Natural killer cell (primary cell): Measurements from ENCODE around the gene SLC38A1. TPM values are rescaled to one million over a fixed set of nuclear protein-coding genes. Genes with fewer than 3 reads are reported as not detected.

ENCODE experiments used
- ATAC-seq, 3 donors: fragments of 150-1000 bp in 2 of 3; fragments of 200-7000 bp in 1 of 3; cut with Tn5 transposase; 1 replicate in 1 of 3; 2 replicates in 2 of 3; pipeline ENCODE4 v1.10.0; 2021; ENCODE audit warnings: mild to moderate bottlenecking in 2 of 3, moderate library complexity in 2 of 3
- DNase-seq, 2 donors: peaks; one replicate each; pipeline versions ENCODE4 v3.0.0 to v3.0.0-alpha.2; 2013 to 2021; ENCODE audit warnings: mixed read lengths in 1 of 2
- H3K27ac ChIP-seq: one replicate; pipeline ENCODE4 v1.5.1; 2013; ENCODE audit warnings: mild to moderate bottlenecking, low read length
- H3K27me3 ChIP-seq: one replicate; pipeline ENCODE4 v1.6.1; 2013; ENCODE audit warnings: low read length; ENCODE audit not compliant: control insufficient read depth, insufficient read depth
- H3K36me3 ChIP-seq: one replicate; pipeline ENCODE4 v1.6.1; 2013; ENCODE audit warnings: low read length; ENCODE audit not compliant: control insufficient read depth, insufficient read depth
- H3K4me1 ChIP-seq: one replicate; pipeline ENCODE4 v1.6.1; 2013; ENCODE audit warnings: low read length; ENCODE audit not compliant: control insufficient read depth, insufficient read depth
- H3K4me3 ChIP-seq: one replicate; pipeline ENCODE4 v1.5.1; 2013; ENCODE audit warnings: low read length
- H3K9me3 ChIP-seq: one replicate; pipeline ENCODE4 v1.6.1; 2013; ENCODE audit warnings: low read length; ENCODE audit not compliant: control insufficient read depth, insufficient read depth
- H3K27ac Mint-ChIP-seq, 2 donors: one replicate each; pipeline ENCODE4 v1.8.0; 2022; ENCODE audit warnings: mild to moderate bottlenecking in 2 of 2, mixed read lengths in 2 of 2, moderate library complexity in 1 of 2
- H3K27me3 Mint-ChIP-seq, 2 donors: one replicate each; pipeline ENCODE4 v1.8.0; 2022; ENCODE audit warnings: low read depth in 2 of 2, mixed read lengths in 2 of 2
- H3K36me3 Mint-ChIP-seq: one replicate; pipeline ENCODE4 v1.8.0; 2022; ENCODE audit warnings: mixed read lengths
- H3K4me1 Mint-ChIP-seq, 2 donors: one replicate each; pipeline ENCODE4 v1.8.0; 2022; ENCODE audit warnings: mixed read lengths in 2 of 2
- H3K4me3 Mint-ChIP-seq: one replicate; pipeline ENCODE4 v1.8.0; 2022; ENCODE audit warnings: mild to moderate bottlenecking, moderate library complexity, mixed read lengths
- H3K9me3 Mint-ChIP-seq, 2 donors: one replicate each; pipeline ENCODE4 v1.8.0; 2022; ENCODE audit warnings: mixed read lengths in 2 of 2
- CTCF ChIP-seq: fragments of 200-600 bp; IDR thresholded peaks from one replicate; pipeline ENCODE4 v1.8.0; 2022; ENCODE audit warnings: antibody characterized with exemption
- WGBS: methylation state at CpG from one replicate; pipeline ENCODE4 v1.1.7; 2013; ENCODE audit warnings: missing lambda C conversion rate; ENCODE audit not compliant: insufficient coverage; 5-methylcytosine and 5-hydroxymethylcytosine counted together
- intact Hi-C: fragments of 100-400 bp; cut with micrococcal nuclease; formaldehyde crosslinking; loops from one replicate; pipeline ENCODE4 v1.14.2; 2022
- total RNA-seq, 4 donors: library from RNA; stranded (reverse); fragments of 120-200 nt in 1 of 4; gene quantifications; one replicate each; pipeline versions ENCODE4 v1.2.3 to v1.2.4, GENCODE V29; 2013 to 2022

SLC38A1 gene
- total RNA-seq, 3 donors from 2014 or later (not counting 1 experiment from before 2014, with no cell fraction given) = 295 to 385 (median 354) TPM

DNA sequence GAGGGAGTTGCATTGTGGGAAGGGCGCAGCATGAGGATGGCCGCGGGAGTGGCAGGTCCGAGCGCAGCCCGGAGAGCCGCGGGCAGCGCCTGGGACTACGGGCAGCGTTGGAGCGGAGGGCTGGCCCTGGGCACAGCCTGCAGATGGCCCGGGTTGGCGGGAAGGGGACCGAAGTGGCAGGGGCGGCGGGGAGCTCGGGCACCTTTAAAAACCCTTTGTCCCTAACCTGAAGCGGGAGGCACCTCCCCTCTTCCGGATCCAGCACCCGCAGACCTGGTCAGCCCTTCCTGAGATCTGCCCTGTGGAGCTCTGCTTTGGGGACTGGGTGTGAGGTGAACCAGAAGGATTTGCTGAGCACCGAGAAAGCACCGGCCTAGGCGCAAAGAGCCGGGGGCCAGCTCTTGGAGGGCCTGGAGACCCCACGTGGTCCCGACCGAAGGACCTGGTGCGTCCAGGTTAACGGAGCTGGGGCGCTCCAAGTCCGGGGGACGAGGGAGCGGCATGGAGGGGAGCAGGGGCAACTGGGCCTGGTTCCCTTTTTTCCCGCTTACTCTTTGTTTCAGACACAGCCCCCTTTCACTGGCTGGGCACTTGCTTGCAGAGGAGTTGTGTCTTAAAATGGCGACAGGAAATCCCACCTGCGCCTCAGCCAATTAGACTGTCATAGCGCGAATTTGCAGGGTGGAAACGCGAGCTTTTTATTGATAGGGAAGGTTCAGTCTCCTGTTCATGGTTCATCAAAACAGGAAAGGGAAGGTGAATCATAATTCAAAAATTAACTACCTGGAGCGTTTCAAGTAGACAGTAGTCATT lies 792 bp upstream of the SLC38A1 start:
- peak overlapping the region; percentile 94 for H3K27ac ChIP-seq
- H3K4me3 Mint-ChIP-seq = no peak overlapping the region
- peaks cover 23% of the 10 kb centered on the region for H3K4me1 ChIP-seq
- peaks cover 11 to 17% of the 10 kb centered on the region in 2 donors for H3K4me1 Mint-ChIP-seq
- ATAC-seq (peak in 1 of 3 donors; percentile 4), DNase-seq (peak; percentile 37 to 80)
- TF ChIP-seq CTCF = no peak
- H3K27ac Mint-ChIP-seq = no peak overlapping the region
- no peaks in the 10 kb centered on the region for H3K27me3 Mint-ChIP-seq
- intact Hi-C loops = loop anchor here (1.0 to 5.0 kb wide), 6 partner anchors 59 to 948 kb away; partner anchors contain the start of genes ARID2 and SLC38A2
- no peaks in the 10 kb centered on the region for H3K9me3 ChIP-seq
- H3K27me3 ChIP-seq = no peaks in the 10 kb centered on the region
- peaks cover 3% of the 10 kb centered on the region for H3K36me3 ChIP-seq
- H3K36me3 Mint-ChIP-seq = no peaks in the 10 kb centered on the region
- WGBS = under 1% methylated on average over 41 of the region's 42 CpGs
- peak overlapping the region; percentile 74 for H3K4me3 ChIP-seq
- H3K9me3 Mint-ChIP-seq = no peaks in the 10 kb centered on the region

DNA sequence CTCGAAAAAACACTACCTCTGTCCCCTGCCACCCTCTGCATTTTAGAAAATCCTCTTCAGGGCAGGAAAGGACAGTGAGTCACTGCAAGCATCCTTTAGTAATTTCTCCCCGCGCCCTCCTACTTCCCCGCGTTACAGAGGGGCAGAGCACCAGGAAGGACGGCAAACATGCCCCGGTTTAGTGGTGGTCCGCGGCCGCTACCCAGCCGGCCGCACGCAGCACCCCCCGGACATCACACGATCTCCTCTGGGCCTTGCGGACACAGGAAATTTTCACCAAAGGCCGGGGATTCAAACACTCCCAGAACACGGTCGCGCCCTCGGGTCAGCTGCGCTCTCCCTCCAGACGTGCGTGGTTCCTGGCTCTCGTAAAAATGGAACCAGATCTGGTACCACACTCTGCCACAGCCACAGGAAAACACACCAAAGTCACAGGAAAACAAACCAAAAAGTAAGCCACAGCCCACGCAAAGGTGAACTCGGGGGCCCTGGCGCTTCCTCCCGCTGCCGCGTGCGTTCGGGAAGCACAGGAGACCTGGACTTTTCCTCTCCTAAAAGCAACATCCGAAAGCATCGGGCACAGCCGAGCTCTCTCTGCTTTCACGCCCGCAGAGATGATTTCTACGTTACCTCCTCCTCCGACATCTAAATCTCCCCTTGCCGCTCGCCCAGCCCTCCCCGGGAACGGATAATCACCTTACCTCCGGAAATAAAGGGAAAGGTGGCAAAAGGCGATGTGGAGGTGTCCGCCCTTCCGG lies 839 bp downstream of the SLC38A1 start:
- peak in 2 of 3 donors; percentile 1 to 8 for ATAC-seq
- Histone ChIP-seq H3K27me3 (no peaks in the 10 kb centered on the region), H3K4me3 (peak overlapping the region; percentile 74), H3K36me3 (peaks cover 3% of the 10 kb centered on the region), H3K27ac (peak overlapping the region; percentile 94), H3K9me3 (no peaks in the 10 kb centered on the region), H3K4me1 (peaks cover 23% of the 10 kb centered on the region)
- DNase-seq = peak; percentile 43 to 68
- Mint-ChIP-seq H3K4me3 (no peak overlapping the region), H3K27ac (no peak overlapping the region), H3K9me3 (no peaks in the 10 kb centered on the region), H3K4me1 (peaks cover 11 to 17% of the 10 kb centered on the region in 2 donors), H3K36me3 (no peaks in the 10 kb centered on the region), H3K27me3 (no peaks in the 10 kb centered on the region)
- intact Hi-C loops = loop anchor here (1.0 to 5.0 kb wide), 7 partner anchors 53 to 949 kb away; partner anchors contain the start of genes ARID2, SCAF11 and SLC38A2
- no peak for TF ChIP-seq CTCF
- WGBS = under 1% methylated on average over 48 of the region's 48 CpGs

- TF ChIP-seq CTCF = no peak
- H3K27ac Mint-ChIP-seq = no peak overlapping the region
- no peaks in the 10 kb centered on the region for H3K9me3 Mint-ChIP-seq
- H3K36me3 Mint-ChIP-seq = no peaks in the 10 kb centered on the region
- no peak overlapping the region for H3K4me3 Mint-ChIP-seq
- H3K27ac ChIP-seq = peak overlapping the region; percentile 94
- WGBS = 0% methylated on average over 19 of the region's 19 CpGs
- intact Hi-C loops = loop anchor here (1.0 to 5.0 kb wide), 6 partner anchors 52 to 950 kb away; partner anchors contain the start of genes ARID2 and SCAF11
- ATAC-seq (peak in 1 of 3 donors; percentile 1), DNase-seq (peak in 1 of 2 donors; percentile 57)
- no peaks in the 10 kb centered on the region for H3K27me3 Mint-ChIP-seq
- no peaks in the 10 kb centered on the region for H3K9me3 ChIP-seq
- H3K4me1 Mint-ChIP-seq = peaks cover 11 to 17% of the 10 kb centered on the region in 2 donors
- peak overlapping the region; percentile 74 for H3K4me3 ChIP-seq
- H3K36me3 ChIP-seq = peaks cover 3% of the 10 kb centered on the region
- no peaks in the 10 kb centered on the region for H3K27me3 ChIP-seq
- peaks cover 23% of the 10 kb centered on the region for H3K4me1 ChIP-seq
These were observed 1.3 kb downstream of the SLC38A1 start for GRCh38 chr12:46267575-46267824.
